Esophagus squamous epithelium (tissue), 5 donors: ENCODE results near the gene NETO2. TPM values are rescaled to one million over a fixed set of nuclear protein-coding genes. Genes with fewer than 3 reads are reported as not detected.

ENCODE experiments used
- DNase-seq: peaks from one replicate; lab custom pipeline; 2025; lab: John Stamatoyannopoulos, UW
- H3K27ac ChIP-seq, 4 donors: fragments of 200-600 bp; sonication (generic); one replicate each; pipeline ENCODE4 v1.5.1; 2016 to 2019; ENCODE audit warnings: mild to moderate bottlenecking in 1 of 4
- H3K27me3 ChIP-seq, 4 donors: fragments of 200-600 bp; sonication (generic); 1 replicate in 3 of 4; 2 replicates in 1 of 4; pipeline versions ENCODE4 v1.5.1 to v1.6.0; 2017 to 2021; ENCODE audit warnings: antibody characterized with exemption in 1 of 4
- H3K36me3 ChIP-seq, 3 donors: fragments of 200-600 bp; sonication (generic); one replicate each; pipeline ENCODE4 v1.5.1; 2016 to 2019
- H3K4me1 ChIP-seq, 3 donors: fragments of 200-600 bp; sonication (generic); one replicate each; pipeline ENCODE4 v1.5.1; 2017 to 2019
- H3K4me3 ChIP-seq, 4 donors: fragments of 200-600 bp; sonication (generic); 1 replicate in 3 of 4; 2 replicates in 1 of 4; pipeline ENCODE4 v1.5.1; 2016 to 2019; ENCODE audit warnings: mild to moderate bottlenecking in 2 of 4, moderate library complexity in 1 of 4
- H3K9me3 ChIP-seq, 3 donors: fragments of 200-600 bp; sonication (generic); one replicate each; pipeline ENCODE4 v1.5.1; 2016 to 2019
- CTCF ChIP-seq, 6 experiments: fragments of 450-650 bp in 4 of 6; fragments of 200-600 bp in 2 of 6; sonication (generic) in 2 of 6; IDR thresholded peaks; one replicate each; pipeline ENCODE4 v1.5.1; 2016 to 2019; ENCODE audit warnings: antibody characterized with exemption in 6 of 6, mild to moderate bottlenecking in 4 of 6, moderate library complexity in 4 of 6
- POLR2A ChIP-seq, 4 donors: fragments of 450-650 bp; IDR thresholded peaks; one replicate each; pipeline ENCODE4 v1.6.1; 2017; ENCODE audit warnings: antibody characterized with exemption in 4 of 4, mild to moderate bottlenecking in 4 of 4, moderate library complexity in 3 of 4
- WGBS, 2 donors: methylation state at CpG; one replicate each; pipeline ENCODE4 v1.1.5; 2018; 5-methylcytosine and 5-hydroxymethylcytosine counted together
- intact Hi-C: fragments of 100-400 bp; cut with DNase I; formaldehyde crosslinking; loops from one replicate; pipeline ENCODE4 v1.15.0; 2022
- total RNA-seq, 4 donors: library from RNA; depleted of rRNA; stranded (reverse); fragments of >200 nt; gene quantifications; one replicate each; pipeline ENCODE4 v1.1.0, GENCODE V29; 2016
- donor health status: DM: yes; HTN: yes; CAD: no.

The NETO2 gene
- total RNA-seq, 4 donors from 2014 or later, result 4.1 to 16.9 (median 7.4) TPM

- no peaks in the 10 kb centered on the region for H3K9me3 ChIP-seq
- H3K4me1 ChIP-seq, result peaks cover 0 to 2% (median 0%) of the 10 kb centered on the region in 3 donors
- no peak for DNase-seq
- no peak overlapping the region for H3K27ac ChIP-seq
- intact Hi-C loops, result no loop called here
- H3K4me3 ChIP-seq, result no peak overlapping the region
- 79 to 86% methylated on average over 3 to 4 of the region's 8 CpGs for WGBS, 2 donors
- no peak for TF ChIP-seq CTCF (IDR thresholded peaks at IDR 0.05)
- no peak for TF ChIP-seq POLR2A (IDR thresholded peaks at IDR 0.05)
- no peaks in the 10 kb centered on the region for H3K36me3 ChIP-seq
- no peaks in the 10 kb centered on the region for H3K27me3 ChIP-seq
Observed at GRCh38 chr16:47043200-47043599, 100.5 kb downstream of the NETO2 start.

GRCh38 chr16:47037746-47038458 is 105.8 kb downstream of the NETO2 start:
- 0 to 26% methylated on average over 3 to 9 of the region's 67 CpGs for WGBS, 2 donors
- Histone ChIP-seq H3K9me3 (no peaks in the 10 kb centered on the region), H3K27ac (peak overlapping the region; percentile 52 to 71 (median 55)), H3K4me3 (peak overlapping the region; percentile 51 to 78 (median 68)), H3K4me1 (peaks cover 0 to 13% (median 6%) of the 10 kb centered on the region in 3 donors), H3K36me3 (no peaks in the 10 kb centered on the region), H3K27me3 (no peaks in the 10 kb centered on the region)
- intact Hi-C loops, result loop anchor here (10.0 kb wide), 1 partner anchor 1117 kb away; the partner anchor contains the start of gene ABCC12
- TF ChIP-seq CTCF (IDR thresholded peaks at IDR 0.05) (peak; percentile 84 to 94 (median 88)), POLR2A (IDR thresholded peaks at IDR 0.05) (no peak)
- DNase-seq, result peak; percentile 47

GRCh38 chr16:47037396-47037745 is 106.4 kb downstream of the NETO2 start:
- no peaks in the 10 kb centered on the region for H3K36me3 ChIP-seq
- H3K4me1 ChIP-seq, result peaks cover 0 to 13% (median 6%) of the 10 kb centered on the region in 3 donors
- DNase-seq, result no peak
- no peaks in the 10 kb centered on the region for H3K27me3 ChIP-seq
- WGBS, 2 donors, result 4% methylated on average over 8 of the region's 24 CpGs; no CpG with 5 or more reads in 1 of the 2 donors
- TF ChIP-seq POLR2A (IDR thresholded peaks at IDR 0.05) (no peak), CTCF (IDR thresholded peaks at IDR 0.05) (no peak)
- intact Hi-C loops, result loop anchor here (10.0 kb wide), 1 partner anchor 1117 kb away; the partner anchor contains the start of gene ABCC12
- peak overlapping the region; percentile 52 to 71 (median 55) for H3K27ac ChIP-seq
- no peaks in the 10 kb centered on the region for H3K9me3 ChIP-seq
- peak overlapping the region; percentile 51 to 78 (median 68) for H3K4me3 ChIP-seq

- H3K9me3 ChIP-seq, result no peaks in the 10 kb centered on the region
- no peak for TF ChIP-seq POLR2A (IDR thresholded peaks at IDR 0.05)
- no peak for TF ChIP-seq CTCF (IDR thresholded peaks at IDR 0.05)
- no peak overlapping the region for H3K27ac ChIP-seq
- H3K4me1 ChIP-seq, result peaks cover 0 to 13% (median 6%) of the 10 kb centered on the region in 3 donors
- DNase-seq, result no peak
- H3K27me3 ChIP-seq, result no peaks in the 10 kb centered on the region
- WGBS, 2 donors, result 81% methylated on average over 4 to 5 of the region's 5 CpGs
- no peaks in the 10 kb centered on the region for H3K36me3 ChIP-seq
- intact Hi-C loops, result loop anchor here (10.0 kb wide), 1 partner anchor 1119 kb away; the partner anchor contains the start of gene ABCC12
- H3K4me3 ChIP-seq, result no peak overlapping the region
Observed at GRCh38 chr16:47036201-47036600, 107.5 kb downstream of the NETO2 start.

GRCh38 chr16:47035436-47035835 is 108.3 kb downstream of the NETO2 start:
- H3K27ac ChIP-seq, result no peak overlapping the region
- no peak overlapping the region for H3K4me3 ChIP-seq
- intact Hi-C loops, result loop anchor here (10.0 kb wide), 1 partner anchor 1119 kb away; the partner anchor contains the start of gene ABCC12
- no peak for TF ChIP-seq CTCF (IDR thresholded peaks at IDR 0.05)
- TF ChIP-seq POLR2A (IDR thresholded peaks at IDR 0.05), result no peak
- no peaks in the 10 kb centered on the region for H3K27me3 ChIP-seq
- 74 to 78% methylated on average over 8 of the region's 8 CpGs for WGBS, 2 donors
- no peaks in the 10 kb centered on the region for H3K36me3 ChIP-seq
- no peak for DNase-seq
- H3K4me1 ChIP-seq, result peaks cover 0 to 13% (median 6%) of the 10 kb centered on the region in 3 donors
- H3K9me3 ChIP-seq, result no peaks in the 10 kb centered on the region
